ENCODE data around the gene SEZ6L. TPM values are rescaled to one million over a fixed set of nuclear protein-coding genes. Genes with fewer than 3 reads are reported as not detected.

The SEZ6L gene
- total RNA-seq, 1 donor from 2014 or later: 2.2 TPM

DNA sequence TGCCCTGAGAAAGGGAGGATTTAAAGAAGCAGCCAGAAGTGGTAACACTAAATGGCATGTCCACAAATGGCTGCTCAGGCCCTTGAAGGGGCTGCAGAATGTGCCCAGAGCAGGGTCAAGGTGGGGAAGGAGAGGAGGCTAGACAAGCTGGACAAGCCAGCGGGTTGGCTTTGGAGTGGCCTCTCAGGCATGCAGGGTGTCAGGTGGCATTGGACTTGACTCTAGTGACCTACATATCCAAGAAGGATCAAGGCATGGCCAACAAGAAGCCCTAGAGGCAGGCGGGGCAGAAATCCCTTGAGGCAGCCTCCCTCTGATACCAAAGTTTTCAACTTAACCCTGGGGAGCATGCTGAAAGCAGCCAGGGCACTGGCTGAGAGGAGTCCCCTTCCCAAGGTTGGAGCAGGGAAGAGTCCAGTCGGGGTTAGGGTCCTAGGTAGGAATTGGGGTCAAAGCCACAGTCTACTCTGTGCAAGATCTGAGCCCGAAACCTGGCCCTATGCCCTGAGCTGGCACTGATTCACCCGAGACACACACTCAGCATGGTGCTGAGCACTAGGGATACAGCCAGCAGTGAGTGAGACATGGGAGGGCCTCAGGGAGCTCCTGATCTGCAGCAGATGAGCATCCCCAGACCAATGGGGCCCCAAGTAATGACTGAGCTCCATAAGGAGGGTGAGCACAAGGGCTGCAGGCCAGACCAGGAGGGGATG, 164.0 kb downstream of the SEZ6L start:
- no peak for DNase-seq (ENCODE audit: low spot score)

DNA sequence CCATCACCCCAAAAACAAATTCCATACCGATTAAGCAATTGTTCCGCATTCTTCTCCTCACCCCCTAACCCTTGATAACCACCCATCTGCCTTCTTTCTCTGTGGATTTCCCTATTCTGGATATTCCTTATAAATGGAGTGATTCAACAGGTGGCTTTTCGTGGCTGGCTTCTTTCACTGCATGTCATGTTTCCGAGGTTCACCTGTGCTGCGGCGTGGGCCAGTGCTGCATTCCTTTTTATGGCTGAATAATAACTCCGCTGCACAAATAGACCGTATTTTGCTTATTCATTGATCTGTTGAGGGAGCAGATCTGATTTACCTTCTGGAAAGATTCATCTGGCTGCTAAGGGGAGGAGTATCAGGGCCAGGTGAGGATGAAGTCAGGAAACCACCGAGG, 165.0 kb downstream of the SEZ6L start:
- no peak for DNase-seq (ENCODE audit: low spot score)

DNA sequence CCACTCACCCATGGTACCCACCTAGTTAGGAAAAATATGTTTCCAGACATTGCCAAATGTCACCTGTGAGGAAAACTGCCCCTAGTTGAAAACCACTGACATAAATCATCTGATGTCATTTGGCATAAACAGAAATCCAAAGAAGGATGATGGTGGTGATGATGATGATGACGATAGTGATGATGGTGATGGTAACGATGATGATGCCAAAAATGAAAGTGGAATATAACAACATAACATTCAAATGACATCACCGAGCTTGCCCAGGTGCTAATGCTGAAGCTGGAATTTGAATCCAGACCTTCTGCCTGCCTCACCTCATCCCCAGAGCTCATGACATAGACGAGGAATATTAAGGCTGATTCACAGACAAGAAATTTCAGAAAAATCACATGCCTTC, 167.5 kb downstream of the SEZ6L start:
- no peak for DNase-seq (ENCODE audit: low spot score)

DNA sequence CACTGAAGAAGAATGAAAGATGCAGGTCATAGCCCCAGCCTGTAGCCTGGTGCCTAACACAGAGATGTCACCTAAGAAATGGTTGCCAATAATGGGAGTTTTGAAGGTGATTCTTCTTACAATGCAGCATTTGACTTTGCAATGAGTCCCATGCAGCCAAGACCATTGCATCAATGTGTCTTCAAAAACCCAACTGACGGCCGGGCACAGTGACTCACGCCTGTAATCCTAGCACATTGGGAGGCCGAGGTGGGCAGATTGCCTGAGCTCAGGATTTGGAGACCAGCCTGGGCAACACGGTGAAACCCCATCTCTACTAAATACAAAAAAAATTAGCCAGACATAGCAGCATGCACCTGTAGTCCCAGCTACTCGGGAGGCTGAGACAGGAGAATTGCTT, 170.5 kb downstream of the SEZ6L start:
- no peak for DNase-seq (ENCODE audit: low spot score)

DNA sequence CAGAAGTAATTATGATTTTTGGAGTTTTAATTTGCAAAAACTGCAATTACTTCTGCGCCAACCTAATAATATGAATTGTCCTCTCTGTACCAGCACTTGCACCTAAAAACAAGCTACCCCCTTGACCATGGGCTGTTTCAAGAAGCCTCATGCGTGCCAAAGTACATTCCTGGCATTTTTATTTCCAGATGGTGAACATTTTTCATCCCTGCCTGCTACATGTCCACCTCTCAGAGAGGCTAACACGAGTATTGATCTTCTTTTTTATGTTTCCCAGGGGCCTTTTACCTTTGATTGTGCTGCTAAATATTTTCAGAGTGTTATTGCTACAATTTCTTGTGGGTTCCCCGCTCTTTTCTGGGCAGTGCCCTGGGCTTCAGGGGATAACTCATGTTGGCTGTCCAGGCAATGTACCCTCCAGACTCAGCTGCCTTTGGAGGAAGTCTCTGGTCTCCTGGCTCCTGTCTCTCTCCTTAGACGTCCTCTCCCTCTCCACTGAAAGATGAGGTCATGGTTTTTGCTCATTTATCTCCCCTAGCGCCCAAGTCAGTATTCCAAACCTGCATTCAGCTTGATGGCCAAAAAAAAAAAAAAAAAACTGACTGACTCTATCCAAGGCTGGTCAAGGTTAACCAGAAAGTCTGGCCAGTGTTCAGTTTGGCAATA, 173.6 kb downstream of the SEZ6L start:
- no peak for DNase-seq (ENCODE audit: low spot score)

DNA sequence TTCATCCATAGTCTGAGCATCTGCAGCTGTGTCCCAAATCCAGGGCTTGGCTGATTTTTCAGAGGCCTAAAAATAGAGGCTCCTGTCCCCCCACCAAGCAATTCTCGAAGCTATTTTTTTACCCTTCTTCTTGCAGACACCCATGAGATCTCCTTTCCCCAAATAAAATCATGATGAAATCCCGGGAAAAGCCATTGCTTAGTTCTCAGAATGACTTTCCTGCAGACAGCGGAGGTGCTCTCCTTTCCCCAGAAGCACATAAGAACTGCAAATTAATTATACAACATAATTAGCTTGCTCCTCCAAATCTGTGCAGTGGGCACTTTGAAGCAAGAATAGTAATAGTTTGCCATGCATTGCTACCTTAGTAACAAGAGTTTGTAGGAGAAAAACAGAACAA, 176.2 kb downstream of the SEZ6L start:
- DNase-seq (ENCODE audit: low spot score): no peak

DNA sequence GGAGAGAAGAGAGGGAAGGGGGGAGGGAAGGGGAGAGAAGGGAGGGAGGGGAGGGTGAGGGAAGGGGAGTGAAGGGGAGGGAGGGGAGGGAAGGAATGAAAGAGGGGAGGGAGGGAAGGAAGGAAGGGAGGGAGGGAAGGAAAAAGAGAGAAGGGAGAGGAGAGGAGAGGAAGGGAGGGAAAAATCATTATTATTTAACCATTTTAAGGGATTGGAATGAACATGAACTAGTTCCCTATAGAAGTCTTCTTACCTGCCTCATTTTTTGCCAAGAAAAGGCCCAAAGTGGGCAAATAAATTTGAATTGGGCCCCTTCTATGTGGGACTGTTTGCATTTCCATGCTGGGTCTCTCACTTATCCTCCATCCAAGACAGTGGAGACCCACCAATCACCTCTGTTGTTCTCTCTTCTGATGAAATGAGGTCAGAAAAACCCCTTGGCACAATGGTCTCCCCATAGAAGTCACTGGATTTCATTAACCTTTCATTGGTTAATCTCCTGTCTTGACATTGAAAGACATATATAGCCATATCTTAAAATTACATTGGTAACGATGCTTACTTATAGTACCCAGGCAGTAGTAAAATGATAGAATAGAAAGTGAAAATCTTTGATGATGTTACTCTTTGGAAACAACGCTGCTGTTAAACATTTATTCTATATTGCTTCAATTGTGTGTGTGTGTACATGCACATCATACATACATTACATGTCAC, 179.7 kb downstream of the SEZ6L start:
- no peak for DNase-seq (ENCODE audit: low spot score)

DNA sequence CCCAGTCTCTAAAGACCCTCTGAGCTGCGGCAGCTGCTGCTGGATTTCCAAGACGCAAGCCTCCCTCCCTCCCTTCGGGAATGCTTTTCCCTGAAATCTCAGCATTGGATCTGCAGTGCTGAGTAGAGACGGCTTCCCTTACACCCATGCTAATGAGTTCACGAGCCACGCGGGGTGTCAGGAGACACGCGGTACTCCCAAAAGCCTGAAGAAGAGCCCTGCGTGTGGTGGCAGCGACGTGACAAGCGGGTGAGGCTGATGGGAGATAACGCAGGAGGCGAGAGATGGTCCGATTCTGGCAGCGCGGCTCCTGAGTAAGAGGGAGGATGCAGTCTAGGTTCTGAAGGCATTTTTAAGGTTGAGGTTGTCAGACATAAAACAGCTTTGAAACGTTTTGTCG, 185.4 kb downstream of the SEZ6L start:
- no peak for DNase-seq (ENCODE audit: low spot score)

DNA sequence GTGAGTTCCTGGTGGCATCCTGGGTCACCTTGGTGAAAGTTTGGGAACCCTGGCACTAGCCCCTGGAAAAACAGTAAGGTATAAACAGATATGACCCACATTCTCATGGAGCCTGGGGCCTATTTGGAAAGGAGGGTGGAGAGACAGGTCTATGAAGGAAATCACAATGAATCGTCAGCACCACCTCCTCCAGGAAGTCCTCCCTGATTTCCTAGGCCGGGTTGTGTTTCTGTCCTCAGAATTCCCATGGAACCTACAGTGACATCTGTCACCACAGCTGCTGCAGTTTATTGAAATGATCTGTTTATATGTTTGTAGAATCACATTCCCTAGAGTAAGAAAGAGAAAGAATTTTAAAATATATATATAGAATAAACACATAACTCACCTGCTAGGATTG, 188.0 kb downstream of the SEZ6L start:
- DNase-seq (ENCODE audit: low spot score): no peak

DNA sequence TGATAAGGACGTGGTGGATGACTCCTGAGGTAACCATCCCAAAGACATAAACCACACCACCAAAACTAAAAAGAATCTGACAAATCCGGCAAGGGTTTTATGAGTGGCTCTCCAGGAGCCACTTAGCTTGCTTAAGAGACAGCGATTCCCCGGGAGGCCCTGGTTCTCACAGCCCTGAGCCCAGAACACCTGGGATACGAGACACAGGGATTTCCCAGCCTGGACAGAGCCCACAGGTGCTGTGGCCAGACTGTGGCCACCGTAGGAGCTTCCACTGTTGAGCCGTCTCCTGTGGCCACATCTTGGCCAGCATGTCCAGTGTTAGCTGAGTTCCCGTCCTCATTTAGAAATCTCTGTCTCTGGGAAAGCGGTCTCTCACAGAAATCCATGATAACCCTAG, 188.6 kb downstream of the SEZ6L start:
- DNase-seq (ENCODE audit: low spot score): no peak

DNA sequence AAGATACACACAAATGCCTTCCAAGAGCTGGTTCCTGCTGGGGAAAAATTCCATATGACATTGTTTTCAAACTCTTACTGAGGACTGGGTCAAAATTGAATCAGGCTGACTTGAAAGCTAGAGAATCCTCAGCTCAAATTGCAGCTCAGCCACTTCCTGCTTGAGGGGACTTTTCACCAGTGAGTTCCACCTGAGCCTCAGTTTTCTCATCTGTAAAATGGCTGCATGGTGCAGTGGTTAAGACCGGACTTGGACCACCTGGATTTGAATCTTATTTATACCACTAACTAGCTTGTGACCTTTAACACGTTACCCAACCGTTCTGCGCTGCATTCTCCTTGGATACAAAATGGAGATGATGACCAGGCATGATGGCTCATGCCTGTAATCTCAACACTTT, 189.9 kb downstream of the SEZ6L start:
- DNase-seq (ENCODE audit: low spot score): no peak

DNA sequence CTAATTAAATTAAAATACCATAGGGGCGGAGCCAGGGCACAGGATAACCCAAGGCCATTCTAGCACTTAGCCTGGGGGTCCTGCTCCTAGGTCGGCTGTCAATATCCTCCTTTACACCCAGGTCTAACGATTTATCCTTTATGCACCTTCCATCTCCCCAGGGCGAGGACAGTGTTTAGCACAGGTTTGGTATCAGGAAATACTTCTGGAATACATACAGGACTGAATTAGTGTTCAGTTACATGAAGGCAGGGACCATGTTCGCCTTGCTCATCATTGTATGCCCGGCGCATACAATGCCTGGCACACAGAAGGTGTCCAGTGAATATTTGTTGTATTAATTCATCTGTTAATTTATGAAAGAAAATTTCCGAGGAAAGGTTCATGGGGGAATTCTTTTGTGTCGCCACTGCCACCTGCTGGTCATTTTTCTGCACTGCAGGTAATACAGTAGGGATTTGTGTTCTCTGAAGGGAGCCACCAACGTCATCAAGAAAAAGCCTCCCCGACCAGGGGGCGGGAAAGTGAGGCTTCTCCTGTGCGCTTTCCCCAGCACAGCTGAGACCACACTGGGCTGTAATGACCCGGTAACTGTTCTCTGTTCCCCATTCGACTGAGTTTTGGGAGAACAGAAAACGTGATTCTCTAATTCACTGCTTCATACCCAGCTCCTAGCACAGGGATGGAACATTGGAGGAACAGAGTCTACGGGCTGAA, 191.1 kb downstream of the SEZ6L start:
- DNase-seq (ENCODE audit: low spot score): peak; percentile 74

DNA sequence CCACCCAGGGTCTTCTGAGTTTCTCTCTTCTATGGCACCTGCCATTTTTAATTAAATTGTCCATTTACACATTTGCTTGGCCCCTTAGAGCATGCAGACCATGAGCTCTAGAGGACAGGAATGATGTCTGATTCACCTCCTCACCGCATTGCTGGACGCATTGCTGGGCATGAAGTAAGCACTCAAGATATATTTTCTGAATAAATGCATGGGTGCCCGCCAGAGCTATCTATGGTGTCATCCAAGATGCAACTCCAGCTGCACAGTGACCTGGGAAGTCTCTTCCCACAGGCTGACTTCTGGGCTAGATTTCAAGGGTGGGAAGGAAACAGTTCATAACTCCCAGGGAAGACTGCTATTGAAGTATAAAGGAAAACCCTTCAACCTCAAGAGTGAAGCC, 193.2 kb downstream of the SEZ6L start:
- no peak for DNase-seq (ENCODE audit: low spot score)

DNA sequence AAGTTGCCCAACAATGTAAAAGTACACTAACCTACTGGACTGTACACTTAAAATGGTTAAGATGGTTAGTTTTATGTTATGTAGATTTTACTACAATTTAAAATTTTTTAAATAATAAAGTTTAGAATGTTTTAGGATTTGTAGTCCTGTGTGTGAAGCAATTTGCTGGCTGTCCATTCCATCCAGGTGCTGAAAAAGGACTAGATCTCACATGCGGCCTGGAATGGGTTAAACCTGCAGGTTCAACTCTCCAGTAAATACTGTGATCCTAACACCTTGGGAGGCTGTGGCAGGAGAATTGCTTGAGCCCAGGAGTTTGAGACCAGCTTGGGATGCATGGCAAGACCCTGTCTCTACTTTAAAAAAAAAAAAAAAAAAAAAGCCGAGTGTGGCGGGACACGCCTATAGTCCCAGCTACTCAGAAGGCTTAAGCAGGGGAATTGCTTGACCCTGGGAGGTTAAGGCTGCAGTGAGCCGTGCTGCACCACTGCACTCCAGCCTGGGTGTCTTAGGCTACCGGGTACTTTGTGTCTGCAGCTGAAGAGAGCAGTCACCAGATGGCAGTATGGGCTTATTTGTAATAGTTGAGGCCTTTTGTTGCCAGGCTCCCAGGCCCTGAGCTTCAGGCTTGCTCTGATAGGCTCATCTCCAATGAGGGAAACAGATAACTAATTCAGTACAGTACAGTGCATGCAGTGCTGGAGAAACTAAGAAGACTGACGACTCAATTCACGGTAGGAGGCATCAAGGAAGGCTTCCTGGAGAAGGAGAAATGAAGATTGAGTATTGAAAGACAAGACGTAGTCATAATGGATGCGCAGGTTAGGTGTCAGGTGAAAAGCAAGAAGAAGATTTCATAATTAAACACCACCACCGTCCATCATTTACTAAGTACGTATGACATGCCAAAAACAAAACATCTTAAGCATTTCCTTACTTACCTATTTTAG, 195.1 kb downstream of the SEZ6L start:
- peak; percentile 84 for DNase-seq (ENCODE audit: low spot score)

DNA sequence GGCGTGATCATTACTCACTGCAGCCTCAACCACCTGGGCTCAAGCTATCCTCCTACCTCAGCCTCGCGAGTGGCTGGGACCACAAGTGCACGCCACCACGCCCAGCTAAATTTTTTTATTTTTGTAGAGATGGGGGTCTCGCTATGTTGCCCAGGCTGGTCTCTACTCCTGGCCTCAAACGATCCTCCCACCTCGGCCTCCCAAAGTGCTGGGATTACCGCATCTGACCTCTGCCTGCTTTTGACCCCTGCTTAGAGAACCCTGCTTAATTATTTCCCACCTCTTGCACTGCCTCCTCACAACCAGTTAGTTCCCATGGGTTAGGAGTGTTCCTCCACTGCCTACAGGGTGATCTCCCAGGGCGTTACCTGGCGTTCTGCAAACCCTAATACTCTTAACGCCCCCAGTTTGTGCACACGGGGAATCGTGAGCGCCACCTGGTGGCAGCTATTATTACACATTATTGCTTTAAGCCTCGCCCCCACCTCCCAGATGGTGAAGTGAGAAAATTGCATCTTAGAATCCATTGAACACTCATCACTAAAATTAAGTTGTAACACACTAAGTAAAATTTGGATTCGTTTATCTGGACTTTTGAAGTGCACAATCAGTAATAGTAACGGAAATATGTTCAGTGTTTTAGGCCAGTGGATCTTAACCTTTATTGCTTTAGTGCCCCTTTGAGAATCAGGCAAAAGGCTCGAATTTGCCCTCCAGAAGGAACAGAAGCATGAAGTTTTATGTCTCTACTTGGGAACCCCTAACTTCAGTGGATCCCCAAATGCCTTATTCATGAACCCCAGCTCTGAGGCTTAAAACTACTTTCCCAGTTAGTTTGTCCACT, 198.4 kb downstream of the SEZ6L start:
- peak; percentile 14 for DNase-seq (ENCODE audit: low spot score)

DNA sequence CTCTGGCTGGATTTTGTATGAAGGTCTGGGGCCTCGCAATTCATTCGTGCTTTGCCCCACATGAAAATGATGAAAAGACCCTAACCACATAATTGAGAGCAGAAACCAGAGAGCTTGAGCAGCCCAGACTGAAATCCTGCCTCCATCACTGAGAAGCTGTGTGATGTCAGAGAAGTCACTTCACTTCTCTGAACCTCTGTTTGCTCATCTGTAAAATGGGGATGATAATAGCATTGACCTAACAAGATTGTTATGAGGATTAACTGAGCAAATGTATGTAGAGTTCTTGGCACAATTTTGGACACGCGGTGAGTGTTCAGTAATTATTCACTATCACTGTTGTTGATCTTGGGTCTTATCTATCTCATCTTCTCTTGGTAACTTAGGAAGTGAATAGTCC, 203.6 kb downstream of the SEZ6L start:
- DNase-seq (ENCODE audit: low spot score): no peak

DNA sequence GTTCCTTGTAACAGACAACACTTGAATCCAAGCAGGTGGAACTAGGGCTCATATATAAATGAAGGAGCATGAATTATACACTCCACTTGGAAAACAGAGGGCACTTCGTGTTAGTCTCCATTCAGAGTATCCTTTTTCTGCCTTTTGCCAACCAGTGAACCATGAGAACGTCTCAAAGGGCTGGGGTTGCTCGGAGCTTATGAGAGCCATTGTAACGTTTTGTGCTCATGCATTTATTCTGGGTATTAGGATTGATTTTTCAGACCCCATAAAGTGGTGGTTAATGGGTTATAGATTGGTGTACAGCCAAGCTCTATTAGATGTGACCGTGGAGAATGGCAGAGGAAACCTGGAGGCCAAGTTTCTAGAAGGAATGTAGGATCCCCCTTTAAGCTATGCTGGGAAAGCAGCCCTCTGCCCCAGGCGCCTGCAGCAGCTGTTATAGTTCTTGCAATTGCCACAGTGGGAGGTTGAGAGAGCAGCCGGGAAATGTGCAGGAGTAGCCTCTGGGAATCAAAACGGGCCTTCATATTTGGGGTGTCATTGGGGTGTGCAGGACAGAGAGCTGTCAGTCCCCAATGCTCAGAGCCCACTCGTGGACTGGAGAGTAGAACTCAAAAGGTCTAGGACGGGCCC, 205.2 kb downstream of the SEZ6L start:
- no peak for DNase-seq (ENCODE audit: low spot score)

DNA sequence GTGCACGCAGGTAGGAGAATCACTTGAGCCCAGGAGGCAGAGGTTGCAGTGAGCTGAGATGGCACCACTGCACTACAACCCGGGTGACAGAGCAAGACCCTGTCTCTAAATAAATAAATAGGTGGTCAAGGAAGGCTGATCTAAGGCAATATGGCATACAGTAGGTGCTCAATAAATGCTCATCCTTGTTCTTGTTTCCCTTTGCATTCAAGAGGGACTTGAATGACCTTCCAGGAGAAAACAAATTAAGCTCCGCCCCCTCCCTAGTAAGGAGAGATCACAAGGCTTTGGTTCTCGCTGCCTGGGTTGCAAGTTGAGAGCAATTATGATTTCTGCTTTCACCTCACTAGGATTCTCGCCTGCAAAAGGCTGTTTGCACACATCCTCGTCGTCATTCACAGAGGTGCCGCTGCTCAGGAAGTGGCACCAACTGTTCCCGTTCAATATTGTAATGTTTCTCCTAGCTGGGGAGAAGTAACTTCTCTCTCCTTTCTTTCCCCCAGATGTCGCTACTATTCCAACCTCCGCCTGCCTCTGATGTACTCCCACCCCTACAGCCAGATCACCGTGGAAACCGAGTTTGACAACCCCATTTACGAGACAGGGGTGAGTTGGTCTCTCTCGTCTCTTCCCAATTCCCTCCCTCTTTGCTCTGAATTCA, 208.0 kb downstream of the SEZ6L start:
- DNase-seq (ENCODE audit: low spot score): no peak
